Endometrial microvascular endothelial cells (primary cell): Measurements from ENCODE around the gene ZNF749. TPM values are rescaled to one million over a fixed set of nuclear protein-coding genes. Genes with fewer than 3 reads are reported as not detected.
"Not testable (repeated sequence)": the region's sequence is repeated elsewhere in the genome, so short reads cannot be mapped to it uniquely, and the experiment has no call there.

Experiments used
- in situ Hi-C: cut with HindIII; loops from 2 replicates; pipeline ENCODE4 v1.10.0; 2017; ENCODE audit warnings: low sequenced_read_pairs, low pct_unique_long_range_greater_than_20kb; ENCODE audit errors: inconsistent ontology term
- total RNA-seq: library from RNA; depleted of rRNA; stranded (reverse); fragments of >200 nt; gene quantifications from one replicate; pipeline ENCODE4 v1.2.3, GENCODE V29; 2015; ENCODE audit errors: inconsistent ontology term

Gene ZNF749
- total RNA-seq, 1 donor from 2014 or later: 6.3 TPM

- in situ Hi-C loops: no loop called here
These were observed 17.2 kb downstream of the ZNF749 start for GRCh38 chr19:57452307-57452706.

- in situ Hi-C loops: no loop called here
These were observed 30.7 kb downstream of the ZNF749 start for GRCh38 chr19:57465680-57466381.

- in situ Hi-C loops: no loop called here
These were observed 31.4 kb downstream of the ZNF749 start for GRCh38 chr19:57466489-57466888.

DNA sequence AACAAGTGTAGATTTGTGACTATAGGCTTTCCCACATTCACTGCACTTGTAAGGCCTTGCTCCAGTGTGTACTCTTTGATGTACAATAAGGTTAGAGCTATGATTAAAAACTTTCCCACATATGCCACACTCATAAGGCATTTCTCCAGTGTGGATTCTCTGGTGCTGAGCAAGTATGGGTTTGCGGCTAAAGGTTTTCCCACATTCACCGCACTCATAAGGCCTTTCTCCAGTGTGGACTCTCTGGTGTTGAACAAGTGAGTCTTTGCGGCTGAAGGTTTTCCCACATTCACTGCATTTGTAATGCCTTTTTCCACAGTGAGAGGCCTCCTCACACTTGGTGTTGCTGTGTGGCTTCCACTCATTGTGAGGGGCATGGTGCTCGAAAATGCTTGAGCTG lies 38.5 kb downstream of the ZNF749 start:
- in situ Hi-C loops: no loop called here

DNA sequence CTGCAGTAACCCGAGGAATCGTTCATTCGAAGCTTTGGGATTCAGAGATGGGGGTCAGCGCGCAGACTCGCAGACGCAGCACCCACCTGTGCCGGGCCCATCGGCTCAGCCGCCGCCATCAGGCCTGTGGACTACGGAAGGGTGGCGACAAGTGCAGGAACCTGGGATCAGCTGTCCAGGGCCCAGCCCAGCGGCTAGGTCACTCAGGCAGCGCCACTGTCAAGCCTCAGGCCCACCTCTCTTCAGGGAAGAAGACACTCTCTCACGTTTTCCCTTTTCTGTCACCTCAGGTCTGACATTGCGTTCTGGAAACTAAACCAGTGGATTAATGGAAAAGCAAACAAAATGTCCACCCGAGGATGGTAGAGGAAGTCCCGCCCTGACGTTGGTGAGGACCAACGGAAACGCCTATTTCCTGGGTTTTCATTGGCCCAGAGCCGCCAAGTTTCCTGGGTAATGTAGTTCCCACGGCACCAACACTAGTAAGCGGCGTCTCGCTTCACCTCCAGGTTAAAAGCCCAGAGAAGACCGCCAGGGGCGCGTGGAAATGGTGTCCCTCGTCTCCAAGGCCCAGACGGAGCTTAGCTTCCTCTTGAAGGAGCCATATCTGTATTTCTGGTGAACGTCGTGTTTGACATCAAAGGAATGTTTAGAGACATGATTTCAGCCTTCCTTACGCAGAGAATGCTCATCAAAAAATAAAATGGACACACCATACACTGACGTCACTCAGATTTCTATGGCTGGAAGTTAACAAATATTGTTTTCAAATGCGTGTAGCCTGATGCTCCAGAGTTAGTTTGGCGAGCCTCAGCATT lies 42.3 kb downstream of the ZNF749 start, which contains the start of gene ZNF772:
Gene ZNF772, minus strand, starts transcription at position 376 of the 818 bp plus-strand sequence. Its CDS starts 257 bp downstream, at position 119.
- in situ Hi-C loops: no loop called here

GRCh38 chr19:57487477-57488298 lies 52.6 kb downstream of the ZNF749 start, which contains the start of gene ZNF419:
Gene ZNF419, plus strand, starts transcription at chr19:57487750. Its CDS starts 201 bp downstream, at chr19:57487951.
- in situ Hi-C loops: not testable (repeated sequence)

- in situ Hi-C loops: not testable (repeated sequence)
These were observed 53.1 kb downstream of the ZNF749 start for GRCh38 chr19:57488299-57488644.

Other genes starting within 250 kb of the ZNF749 start
- gene ZNF264, start 243.8 kb upstream of the ZNF749 start, total RNA-seq: 13.4 TPM
- not detected for gene AURKC, start 204.3 kb upstream of the ZNF749 start, total RNA-seq
- gene ZNF805, start 194.7 kb upstream of the ZNF749 start, total RNA-seq: 4.6 TPM
- 13.5 TPM for gene ZNF460, start 154.8 kb upstream of the ZNF749 start, total RNA-seq
- 6.8 TPM for gene ZNF543, start 114.9 kb upstream of the ZNF749 start, total RNA-seq
- 5.2 TPM for gene ZNF304, start 84.1 kb upstream of the ZNF749 start, total RNA-seq
- 12.8 TPM for gene TRAPPC2B, start 71.8 kb upstream of the ZNF749 start, total RNA-seq
- 2.1 TPM for gene ZNF547, start 71.8 kb upstream of the ZNF749 start, total RNA-seq
- 7.5 TPM for gene ZNF548, start 45.5 kb upstream of the ZNF749 start, total RNA-seq
- 4.5 TPM for gene ZNF17, start 24.2 kb upstream of the ZNF749 start, total RNA-seq
- gene VN1R1, start 21.8 kb downstream of the ZNF749 start, total RNA-seq: not detected
- gene ZNF772, start 42.2 kb downstream of the ZNF749 start, total RNA-seq: 4.7 TPM
- 5.9 TPM for gene ZNF419, start 52.4 kb downstream of the ZNF749 start, total RNA-seq
- gene ZNF773, start 64.6 kb downstream of the ZNF749 start, total RNA-seq: 2.0 TPM
- 1.0 TPM for gene ZNF549, start 92.0 kb downstream of the ZNF749 start, total RNA-seq
- gene ZNF550, start 124.5 kb downstream of the ZNF749 start, total RNA-seq: 3.1 TPM
- 2.5 TPM for gene ZNF416, start 143.6 kb downstream of the ZNF749 start, total RNA-seq
- gene ZIK1, start 148.8 kb downstream of the ZNF749 start, total RNA-seq: 0.28 TPM
- gene ZNF530, start 164.6 kb downstream of the ZNF749 start, total RNA-seq: 14.5 TPM
- gene ZNF134, start 178.9 kb downstream of the ZNF749 start, total RNA-seq: 5.9 TPM
- 1.7 TPM for gene ZNF211, start 197.8 kb downstream of the ZNF749 start, total RNA-seq
- not detected for gene ZSCAN4, start 233.6 kb downstream of the ZNF749 start, total RNA-seq
- gene ZNF551, start 246.7 kb downstream of the ZNF749 start, total RNA-seq: 5.1 TPM